MG63 (cell line): ENCODE results near the gene AGBL3. TPM values are rescaled to one million over a fixed set of nuclear protein-coding genes. Genes with fewer than 3 reads are reported as not detected.
"Not testable (repeated sequence)": the region's sequence is repeated elsewhere in the genome, so short reads cannot be mapped to it uniquely, and the experiment has no call there.

Source experiments
- DNase-seq: peaks from one replicate; pipeline ENCODE4 v3.0.0-alpha.2; 2020
- H3K27me3 ChIP-seq: fragments of 250-450 bp; sonication (Bioruptor Pico); 2 replicates; pipeline ENCODE4 v1.5.1; 2020; ENCODE audit warnings: mild to moderate bottlenecking, moderate library complexity
- H3K36me3 ChIP-seq: fragments of 250-450 bp; sonication (Bioruptor Pico); 2 replicates; pipeline ENCODE4 v1.5.1; 2020; ENCODE audit warnings: mild to moderate bottlenecking, moderate library complexity
- H3K4me3 ChIP-seq: fragments of 250-450 bp; sonication (Bioruptor Pico); 2 replicates; pipeline ENCODE4 v1.5.1; 2020; ENCODE audit warnings: mild to moderate bottlenecking, moderate library complexity
- H3K9me3 ChIP-seq: fragments of 250-450 bp; sonication (Bioruptor Pico); 2 replicates; pipeline ENCODE4 v1.5.1; 2020; ENCODE audit warnings: mild to moderate bottlenecking, moderate library complexity
- total RNA-seq: library from RNA; depleted of rRNA; stranded (reverse); fragments of >200 nt; shearing (Covaris generic); gene quantifications from 2 replicates; pipeline ENCODE4 v1.2.3, GENCODE V29; 2014; ENCODE audit warnings: low replicate concordance

The AGBL3 gene
- total RNA-seq, 1 experiment from 2014 or later: 0.40 TPM

- DNase-seq: no peak
- Histone ChIP-seq H3K9me3 (no peaks in the 10 kb centered on the region), H3K36me3 (no peaks in the 10 kb centered on the region; the same call in 1 of the 2 replicates), H3K4me3 (no peak overlapping the region), H3K27me3 (no peaks in the 10 kb centered on the region)
Observed at GRCh38 chr7:134997214-134997885, 11.0 kb downstream of the AGBL3 start.

DNA sequence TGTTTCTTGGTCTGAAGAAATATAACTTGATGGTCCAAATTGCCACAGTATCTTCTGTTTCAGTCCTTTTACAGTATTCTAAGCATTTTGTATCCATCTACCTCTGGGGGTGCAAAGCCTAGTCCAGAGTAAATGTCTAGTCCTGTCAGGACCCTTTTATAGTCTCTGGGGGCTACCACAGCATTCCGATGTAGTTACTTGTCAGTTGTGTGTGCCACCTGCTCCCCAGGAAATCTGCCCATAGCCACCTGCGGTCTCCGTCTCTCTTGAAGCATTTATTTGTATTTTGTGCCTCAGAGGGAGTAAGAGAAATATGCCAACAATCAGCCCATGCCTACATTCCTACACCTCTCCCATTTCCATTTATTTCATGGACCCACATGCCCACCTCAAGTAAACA lies 12.8 kb downstream of the AGBL3 start:
- Histone ChIP-seq H3K4me3 (no peak overlapping the region), H3K36me3 (no peaks in the 10 kb centered on the region; the same call in 1 of the 2 replicates), H3K27me3 (no peaks in the 10 kb centered on the region), H3K9me3 (no peaks in the 10 kb centered on the region)
- no peak for DNase-seq

DNA sequence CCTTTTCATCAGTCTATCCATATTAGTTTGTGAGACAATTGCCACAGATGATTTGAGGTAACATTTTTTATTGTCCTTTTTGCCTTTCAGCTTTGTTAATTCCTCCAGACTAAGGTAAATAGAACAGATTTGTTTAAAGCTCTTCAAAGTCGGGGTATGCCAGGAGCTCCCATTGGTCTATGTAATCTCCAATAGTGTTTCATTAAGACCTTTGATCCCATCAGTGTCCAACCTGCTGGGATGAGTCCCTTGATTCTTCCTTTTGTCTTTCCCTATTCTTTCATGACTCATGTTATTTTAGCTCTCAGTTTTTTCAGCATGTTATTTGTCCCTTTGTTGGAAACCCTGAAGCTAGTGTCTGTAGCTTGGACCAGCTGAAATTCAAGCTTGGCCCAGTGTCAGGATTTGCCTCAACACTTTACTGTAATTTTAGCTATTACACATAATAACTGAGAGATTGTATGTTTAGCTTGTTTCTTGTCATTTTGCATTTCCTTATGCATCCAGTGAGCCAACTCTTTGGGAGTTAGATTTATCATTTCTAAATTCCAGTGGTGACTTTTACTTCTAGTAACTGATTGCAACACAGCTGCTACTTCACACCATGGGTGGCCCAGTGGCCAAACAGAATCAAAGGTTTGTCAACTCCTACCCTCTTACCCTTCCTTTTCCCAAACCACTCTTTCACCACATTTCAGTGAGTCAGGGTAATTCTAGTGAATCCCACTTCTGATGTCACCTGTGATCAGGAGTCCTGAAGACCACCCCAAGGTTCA lies 15.3 kb downstream of the AGBL3 start:
- Histone ChIP-seq H3K4me3 (no peak overlapping the region), H3K27me3 (no peaks in the 10 kb centered on the region), H3K9me3 (no peaks in the 10 kb centered on the region), H3K36me3 (no peaks in the 10 kb centered on the region; the same call in 1 of the 2 replicates)
- no peak for DNase-seq

- H3K9me3 ChIP-seq: no peaks in the 10 kb centered on the region
- no peaks in the 10 kb centered on the region for H3K27me3 ChIP-seq
- no peaks in the 10 kb centered on the region for H3K36me3 ChIP-seq
- no peak for DNase-seq
- H3K4me3 ChIP-seq: no peak overlapping the region
Observed at GRCh38 chr7:135012229-135012628, 25.9 kb downstream of the AGBL3 start.

DNA sequence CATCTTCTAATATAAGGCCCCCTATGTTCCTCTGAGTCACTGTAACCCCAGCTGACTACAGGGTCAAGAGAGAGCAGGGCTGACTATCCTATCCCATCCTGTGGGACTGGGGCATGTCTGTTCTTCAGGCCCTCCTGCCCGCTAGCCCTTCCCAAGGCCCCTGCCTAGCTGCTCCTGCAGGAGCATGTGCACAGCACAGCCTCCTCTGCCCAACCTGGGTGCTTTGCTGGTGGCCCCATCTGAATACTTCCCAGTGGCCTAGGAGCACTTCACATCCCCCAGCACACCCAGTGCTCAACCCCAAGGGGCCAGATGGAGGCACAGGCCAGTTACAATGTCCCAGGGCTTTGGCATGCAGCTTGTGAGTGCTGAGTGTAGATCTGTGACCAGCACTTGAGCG lies 37.3 kb downstream of the AGBL3 start:
- H3K4me3 ChIP-seq: no peak overlapping the region
- H3K9me3 ChIP-seq: no peaks in the 10 kb centered on the region
- no peaks in the 10 kb centered on the region for H3K27me3 ChIP-seq
- H3K36me3 ChIP-seq: no peaks in the 10 kb centered on the region
- DNase-seq: no peak

- DNase-seq: no peak
- no peaks in the 10 kb centered on the region for H3K36me3 ChIP-seq
- H3K4me3 ChIP-seq: no peak overlapping the region
Observed at GRCh38 chr7:135035252-135035651, 48.9 kb downstream of the AGBL3 start.

DNA sequence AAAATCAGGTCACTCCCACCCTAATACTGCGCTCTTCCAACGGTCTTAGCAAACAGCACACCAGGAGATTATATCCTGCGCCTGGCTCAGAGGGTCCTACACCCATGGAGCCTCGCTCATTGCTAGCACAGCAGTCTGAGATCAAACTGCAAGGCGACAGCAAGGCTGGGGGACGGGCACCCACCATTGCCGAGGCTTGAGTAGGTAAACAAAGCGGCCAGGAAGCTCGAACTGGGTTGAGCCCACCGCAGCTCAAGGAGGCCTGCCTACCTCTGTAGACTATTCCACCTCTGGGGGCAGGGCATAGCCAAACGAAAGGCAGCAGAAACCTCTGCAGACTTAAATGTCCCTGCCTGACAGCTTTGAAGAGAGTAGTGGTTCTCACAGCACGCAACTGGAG lies 80.7 kb downstream of the AGBL3 start:
- DNase-seq: not testable (repeated sequence)

More at GRCh38 chr7:135035252-135035651, 48.9 kb downstream of the AGBL3 start:
- Histone ChIP-seq H3K9me3 (no peaks in the 10 kb centered on the region), H3K27me3 (no peaks in the 10 kb centered on the region)

DNA sequence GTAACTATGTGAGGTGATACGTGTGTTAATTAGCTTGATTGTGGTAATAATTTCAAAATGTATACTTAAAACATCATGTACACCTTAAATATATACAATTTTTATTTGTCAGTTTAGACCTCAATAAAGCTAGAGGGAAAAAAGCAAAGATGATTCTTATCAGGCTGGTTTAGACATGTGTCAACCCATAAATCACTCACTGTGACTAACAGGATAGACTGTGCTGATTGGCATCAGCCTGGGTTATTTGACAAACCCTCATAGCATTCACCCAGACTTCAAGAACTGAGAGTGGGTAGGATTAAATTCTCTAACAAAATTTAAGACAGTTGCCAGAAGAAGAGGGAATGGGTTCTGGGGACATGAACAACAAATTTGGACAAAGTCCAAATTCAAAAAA lies 87.8 kb downstream of the AGBL3 start:
- no peaks in the 10 kb centered on the region for H3K27me3 ChIP-seq
- H3K9me3 ChIP-seq: no peaks in the 10 kb centered on the region
- H3K36me3 ChIP-seq: no peaks in the 10 kb centered on the region
- no peak overlapping the region for H3K4me3 ChIP-seq
- no peak for DNase-seq

More for the DNA sequence above, 80.7 kb downstream of the AGBL3 start:
- not testable (repeated sequence) for H3K27me3 ChIP-seq, H3K36me3 ChIP-seq, H3K9me3 ChIP-seq, H3K4me3 ChIP-seq

DNA sequence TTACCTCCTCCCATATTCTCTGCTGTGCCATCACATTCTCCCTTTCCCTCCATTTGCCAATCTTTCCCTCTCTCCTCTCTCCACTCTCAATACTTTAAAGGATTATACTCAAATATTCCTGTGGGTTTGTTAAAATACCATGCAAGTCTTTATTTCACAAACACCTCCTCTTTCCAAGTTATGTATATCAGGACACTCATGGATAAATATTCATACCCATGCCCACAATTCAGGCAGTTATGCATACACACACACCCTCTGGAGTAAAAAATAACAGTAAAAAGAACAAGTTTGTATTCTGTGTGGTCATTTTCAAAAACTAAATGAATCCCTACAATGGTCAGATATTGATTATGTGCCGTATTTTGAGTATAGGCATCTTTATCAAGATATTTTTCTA lies 88.2 kb downstream of the AGBL3 start:
- Histone ChIP-seq H3K9me3 (no peaks in the 10 kb centered on the region), H3K27me3 (no peaks in the 10 kb centered on the region), H3K36me3 (no peaks in the 10 kb centered on the region), H3K4me3 (no peak overlapping the region)
- no peak for DNase-seq

DNA sequence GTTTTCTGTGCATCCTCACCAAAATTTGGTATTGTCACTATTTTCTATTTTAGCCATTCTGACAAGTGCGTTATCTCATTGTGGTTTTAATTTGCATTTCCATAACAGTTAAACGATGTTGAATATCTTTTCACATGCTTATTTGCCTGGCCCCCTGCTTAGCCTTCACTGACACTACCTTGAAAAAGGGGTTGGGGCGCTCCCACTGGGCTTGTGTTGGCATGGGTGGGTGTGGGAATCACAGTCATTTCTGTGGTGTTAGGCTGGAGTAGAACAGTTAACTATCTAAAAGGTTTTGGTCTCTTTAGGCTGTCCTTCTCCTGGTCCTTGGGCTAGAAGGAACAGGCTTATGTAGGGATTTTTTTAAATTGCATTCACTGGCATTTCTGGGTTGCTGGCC lies 89.4 kb downstream of the AGBL3 start:
- no peaks in the 10 kb centered on the region for H3K9me3 ChIP-seq
- no peaks in the 10 kb centered on the region for H3K36me3 ChIP-seq
- no peak overlapping the region for H3K4me3 ChIP-seq
- H3K27me3 ChIP-seq: no peaks in the 10 kb centered on the region
- no peak for DNase-seq

- no peak overlapping the region for H3K4me3 ChIP-seq
- no peak for DNase-seq
- H3K27me3 ChIP-seq: no peaks in the 10 kb centered on the region
- H3K9me3 ChIP-seq: no peaks in the 10 kb centered on the region
- no peaks in the 10 kb centered on the region for H3K36me3 ChIP-seq
Observed at GRCh38 chr7:135076882-135077281, 90.6 kb downstream of the AGBL3 start.

DNA sequence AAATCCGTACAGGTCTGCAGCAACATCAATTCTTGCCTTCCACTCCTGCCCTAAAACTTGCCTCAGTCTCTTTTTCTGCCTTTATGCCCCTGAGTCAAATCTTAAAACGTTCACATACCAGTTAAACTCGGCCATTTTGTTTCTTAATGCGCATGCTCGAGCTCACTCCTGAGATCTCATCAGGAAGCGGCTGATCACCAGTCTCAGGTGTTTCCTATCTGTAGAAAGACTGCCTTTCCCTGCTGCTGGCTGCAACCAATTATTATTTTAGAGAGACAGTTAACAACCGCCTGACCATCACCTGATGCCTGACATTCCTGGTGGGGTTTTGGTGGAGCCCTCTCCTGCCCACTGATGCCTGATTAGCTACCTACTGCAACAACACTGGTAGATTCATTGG lies 91.3 kb downstream of the AGBL3 start:
- Histone ChIP-seq H3K9me3 (no peaks in the 10 kb centered on the region), H3K4me3 (no peak overlapping the region), H3K36me3 (no peaks in the 10 kb centered on the region), H3K27me3 (no peaks in the 10 kb centered on the region)
- DNase-seq: no peak

GRCh38 chr7:135078051-135078450 lies 91.7 kb downstream of the AGBL3 start:
- Histone ChIP-seq H3K9me3 (no peaks in the 10 kb centered on the region), H3K36me3 (no peaks in the 10 kb centered on the region), H3K27me3 (no peaks in the 10 kb centered on the region), H3K4me3 (no peak overlapping the region)
- DNase-seq: no peak

DNA sequence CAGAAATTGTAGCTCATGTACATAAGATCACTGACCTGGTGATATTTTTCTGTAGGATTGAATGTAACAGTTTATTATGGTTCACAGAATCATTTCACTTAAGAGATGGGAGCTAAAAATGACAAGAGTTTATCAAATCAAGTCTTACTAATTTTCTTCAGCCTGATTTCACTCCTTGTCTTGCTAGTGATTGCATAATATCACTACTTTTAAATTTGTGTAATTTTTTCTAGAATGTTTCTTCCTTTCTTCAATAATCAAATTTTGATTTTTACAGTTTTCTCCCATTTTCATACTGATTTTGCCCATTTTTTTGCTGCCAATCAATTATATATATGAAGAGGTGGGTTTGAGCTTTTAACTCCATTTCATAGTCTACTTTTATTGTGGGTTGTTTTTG lies 92.8 kb downstream of the AGBL3 start:
- no peaks in the 10 kb centered on the region for H3K36me3 ChIP-seq
- no peak for DNase-seq
- H3K27me3 ChIP-seq: no peaks in the 10 kb centered on the region
- H3K9me3 ChIP-seq: no peaks in the 10 kb centered on the region
- H3K4me3 ChIP-seq: no peak overlapping the region

- DNase-seq: no peak
- no peaks in the 10 kb centered on the region for H3K36me3 ChIP-seq
- H3K27me3 ChIP-seq: no peaks in the 10 kb centered on the region
- no peak overlapping the region for H3K4me3 ChIP-seq
- H3K9me3 ChIP-seq: no peaks in the 10 kb centered on the region
Observed at GRCh38 chr7:135083005-135083404, 96.7 kb downstream of the AGBL3 start.

DNA sequence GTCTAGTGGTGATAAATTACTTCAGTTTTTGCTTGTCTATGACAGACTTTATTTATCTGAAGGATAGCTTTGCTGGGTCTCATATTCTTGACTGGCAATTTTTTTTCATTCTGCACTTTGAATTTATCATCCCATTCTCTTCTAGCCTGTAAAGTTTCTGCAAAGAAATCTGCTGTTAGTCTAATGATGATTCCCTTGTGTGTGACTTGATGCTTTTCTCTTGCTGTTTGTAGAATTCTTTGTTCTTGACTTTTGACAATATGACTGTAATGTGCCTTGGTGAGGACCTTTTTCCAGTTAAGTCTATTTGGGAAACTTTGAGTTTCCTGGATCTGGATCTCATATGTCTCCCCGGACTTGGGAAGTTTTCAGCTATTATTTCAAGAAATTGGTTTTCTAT lies 102.3 kb downstream of the AGBL3 start:
- H3K9me3 ChIP-seq: no peaks in the 10 kb centered on the region
- H3K36me3 ChIP-seq: no peaks in the 10 kb centered on the region
- no peaks in the 10 kb centered on the region for H3K27me3 ChIP-seq
- no peak for DNase-seq
- no peak overlapping the region for H3K4me3 ChIP-seq

DNA sequence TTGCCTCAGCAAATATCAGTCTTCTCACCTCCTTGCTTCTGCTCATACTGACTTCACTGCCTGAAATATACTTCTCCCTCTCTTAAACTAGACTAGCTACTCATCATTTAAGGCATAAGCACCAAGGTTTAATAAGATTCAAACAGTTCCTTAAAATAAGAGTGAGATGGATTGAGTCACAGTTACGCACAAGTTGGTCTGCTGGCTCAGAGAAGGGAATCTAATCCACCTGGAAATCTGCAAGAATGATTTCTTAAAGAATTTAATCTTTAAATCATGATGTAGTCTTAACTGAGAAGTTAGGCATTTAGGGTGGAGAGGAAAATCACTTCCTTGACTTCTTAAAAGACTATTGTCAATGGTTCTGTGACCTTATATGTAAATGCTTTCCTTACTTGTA lies 105.4 kb downstream of the AGBL3 start:
- no peaks in the 10 kb centered on the region for H3K9me3 ChIP-seq

More for the DNA sequence above, 105.4 kb downstream of the AGBL3 start:
- Histone ChIP-seq H3K4me3 (no peak overlapping the region), H3K36me3 (no peaks in the 10 kb centered on the region), H3K27me3 (no peaks in the 10 kb centered on the region)
- DNase-seq: no peak
